Parathyroid adenoma (tissue), 2 donors: ENCODE results near the gene TCP1.
"Not testable (repeated sequence)": the region's sequence is repeated elsewhere in the genome, so short reads cannot be mapped to it uniquely, and the experiment has no call there.

Source experiments
- H2AFZ ChIP-seq: fragments of 300-600 bp; sonication (generic); one replicate; pipeline ENCODE4 v1.7.0; 2017; ENCODE audit warnings: antibody characterized with exemption, mild to moderate bottlenecking
- H3K27ac ChIP-seq: fragments of 300-600 bp; sonication (generic); one replicate; pipeline ENCODE4 v1.7.0; 2017
- H3K27me3 ChIP-seq: fragments of 300-600 bp; sonication (generic); one replicate; pipeline ENCODE4 v1.7.0; 2017; ENCODE audit warnings: low read length; ENCODE audit not compliant: control insufficient read depth, insufficient read depth
- H3K36me3 ChIP-seq: fragments of 300-600 bp; sonication (generic); one replicate; pipeline ENCODE4 v1.7.0; 2017; ENCODE audit warnings: low read length; ENCODE audit not compliant: control insufficient read depth, insufficient read depth
- H3K4me1 ChIP-seq: fragments of 300-600 bp; sonication (generic); one replicate; pipeline ENCODE4 v1.7.0; 2017; ENCODE audit warnings: control low read depth
- H3K4me2 ChIP-seq: fragments of 300-600 bp; sonication (generic); one replicate; pipeline ENCODE4 v1.7.0; 2017; ENCODE audit warnings: low read length
- H3K4me3 ChIP-seq: fragments of 300-600 bp; sonication (generic); one replicate; pipeline ENCODE4 v1.7.0; 2017; ENCODE audit warnings: low read depth, low read length
- H3K79me2 ChIP-seq: fragments of 300-600 bp; sonication (generic); one replicate; pipeline ENCODE4 v1.7.0; 2017; ENCODE audit warnings: control low read depth
- H3K9ac ChIP-seq: fragments of 300-600 bp; sonication (generic); one replicate; pipeline ENCODE4 v1.7.0; 2017; ENCODE audit warnings: mild to moderate bottlenecking
- H3K9me3 ChIP-seq: fragments of 300-600 bp; sonication (generic); one replicate; pipeline ENCODE4 v1.7.0; 2017; ENCODE audit warnings: low read length; ENCODE audit not compliant: control insufficient read depth
- CTCF ChIP-seq: fragments of 300-600 bp; sonication (generic); IDR thresholded peaks from one replicate; pipeline ENCODE4 v1.7.0; 2017; ENCODE audit warnings: antibody characterized with exemption, mild to moderate bottlenecking
- donor health status: primary hyperparathyroidism.

The TCP1 gene

GRCh38 chr6:159753081-159753872 is 36.1 kb downstream of the TCP1 start:
- Histone ChIP-seq H3K4me2 (no peak overlapping the region), H3K9ac (no peak overlapping the region), H3K27me3 (no peaks in the 10 kb centered on the region), H3K36me3 (no peaks in the 10 kb centered on the region), H3K4me1 (no peaks in the 10 kb centered on the region), H3K79me2 (no peaks in the 10 kb centered on the region), H3K9me3 (no peaks in the 10 kb centered on the region), H2AFZ (no peak overlapping the region), H3K27ac (no peak overlapping the region), H3K4me3 (no peak overlapping the region)
- TF ChIP-seq CTCF = no peak

GRCh38 chr6:159751448-159751847 is 38.0 kb downstream of the TCP1 start:
- Histone ChIP-seq H3K4me1 (no peaks in the 10 kb centered on the region), H2AFZ (no peak overlapping the region), H3K4me3 (no peak overlapping the region), H3K27me3 (no peaks in the 10 kb centered on the region), H3K9ac (no peak overlapping the region), H3K36me3 (no peaks in the 10 kb centered on the region), H3K79me2 (no peaks in the 10 kb centered on the region), H3K4me2 (no peak overlapping the region), H3K9me3 (no peaks in the 10 kb centered on the region), H3K27ac (no peak overlapping the region)
- no peak for TF ChIP-seq CTCF

- H3K4me1 ChIP-seq, H2AFZ ChIP-seq, H3K36me3 ChIP-seq, H3K9ac ChIP-seq, H3K4me2 ChIP-seq, H3K4me3 ChIP-seq, H3K27ac ChIP-seq, H3K27me3 ChIP-seq, H3K9me3 ChIP-seq: not testable (repeated sequence)
- peaks cover 13% of the 10 kb centered on the region for H3K79me2 ChIP-seq
Observed at GRCh38 chr6:159748127-159748526, 41.3 kb downstream of the TCP1 start.

DNA sequence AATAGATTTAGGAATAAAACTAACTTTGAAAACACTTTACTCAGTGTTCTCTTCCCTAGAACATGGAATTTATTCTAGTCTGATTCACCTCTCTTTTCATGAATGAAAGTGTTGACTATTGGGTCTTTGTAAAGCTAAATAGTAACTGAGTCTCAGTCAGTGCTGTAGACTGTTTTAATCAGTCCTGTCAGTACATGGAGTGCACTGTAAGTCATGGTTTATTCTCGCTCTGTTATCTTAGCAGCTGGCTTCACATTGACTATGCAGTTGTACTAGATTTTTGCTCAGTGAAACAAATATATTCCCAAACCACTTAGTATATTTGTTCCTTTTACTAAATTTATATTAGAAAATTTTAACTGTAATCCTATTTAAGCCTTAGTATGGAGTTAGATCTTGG is 42.6 kb downstream of the TCP1 start:
- no peak overlapping the region for H2AFZ ChIP-seq
- TF ChIP-seq CTCF = no peak
- no peak overlapping the region for H3K9ac ChIP-seq
- no peaks in the 10 kb centered on the region for H3K4me1 ChIP-seq
- H3K27ac ChIP-seq = no peak overlapping the region
- H3K79me2 ChIP-seq = peaks cover 22% of the 10 kb centered on the region
- H3K36me3 ChIP-seq = no peaks in the 10 kb centered on the region
- no peak overlapping the region for H3K4me2 ChIP-seq
- no peaks in the 10 kb centered on the region for H3K9me3 ChIP-seq
- H3K4me3 ChIP-seq = no peak overlapping the region
- H3K27me3 ChIP-seq = no peaks in the 10 kb centered on the region

- no peak overlapping the region for H3K27ac ChIP-seq
- H2AFZ ChIP-seq = no peak overlapping the region
- H3K9ac ChIP-seq = no peak overlapping the region
- H3K4me2 ChIP-seq = no peak overlapping the region
- H3K27me3 ChIP-seq = no peaks in the 10 kb centered on the region
- no peaks in the 10 kb centered on the region for H3K9me3 ChIP-seq
- no peaks in the 10 kb centered on the region for H3K36me3 ChIP-seq
- no peak overlapping the region for H3K4me3 ChIP-seq
- peaks cover 28% of the 10 kb centered on the region for H3K79me2 ChIP-seq
- H3K4me1 ChIP-seq = no peaks in the 10 kb centered on the region
- no peak for TF ChIP-seq CTCF
Observed at GRCh38 chr6:159745081-159745480, 44.3 kb downstream of the TCP1 start.
